SKM-1 (cell line): ENCODE measurements around the gene KCTD11.
"Not testable (repeated sequence)": the region's sequence is repeated elsewhere in the genome, so short reads cannot be mapped to it uniquely, and the experiment has no call there.

ENCODE experiments used
- DNase-seq: peaks from one replicate; lab custom pipeline; 2025; ENCODE audit not compliant: unreplicated experiment; lab: John Stamatoyannopoulos, UW

The KCTD11 gene

DNA sequence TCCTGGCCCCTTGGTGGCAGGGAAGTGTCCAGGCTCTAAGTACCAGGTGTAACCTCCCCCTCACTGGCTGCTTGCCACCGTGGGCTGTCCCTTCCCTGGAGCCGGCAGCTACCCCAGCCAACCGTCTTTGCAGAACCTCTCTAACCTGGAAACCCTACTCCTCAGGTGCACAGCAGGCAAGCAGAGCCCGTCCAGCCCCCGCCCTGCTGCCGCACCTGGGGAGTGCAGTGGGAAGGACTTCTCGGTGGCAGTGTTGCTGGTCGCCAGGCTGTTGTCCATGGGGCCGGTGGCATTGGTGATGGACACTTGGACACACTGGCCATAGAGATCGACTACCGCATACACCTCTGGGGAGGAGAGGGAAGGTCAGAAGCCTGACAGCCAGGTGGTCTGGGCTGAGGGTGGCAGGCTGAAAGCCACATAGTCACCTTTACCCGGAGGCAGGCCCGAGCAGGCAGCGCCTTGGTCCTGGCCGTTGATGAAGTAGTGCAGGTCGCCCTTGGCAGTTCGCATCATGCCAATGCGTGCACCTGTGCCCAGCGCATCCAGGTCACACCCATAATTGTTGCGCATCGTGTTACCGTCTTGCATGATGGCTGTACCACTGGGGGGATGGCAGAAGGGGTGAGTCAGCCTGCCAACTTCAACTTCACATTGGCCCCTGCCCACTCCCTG is 29.3 kb upstream of the KCTD11 start:
- no peak for DNase-seq

DNA sequence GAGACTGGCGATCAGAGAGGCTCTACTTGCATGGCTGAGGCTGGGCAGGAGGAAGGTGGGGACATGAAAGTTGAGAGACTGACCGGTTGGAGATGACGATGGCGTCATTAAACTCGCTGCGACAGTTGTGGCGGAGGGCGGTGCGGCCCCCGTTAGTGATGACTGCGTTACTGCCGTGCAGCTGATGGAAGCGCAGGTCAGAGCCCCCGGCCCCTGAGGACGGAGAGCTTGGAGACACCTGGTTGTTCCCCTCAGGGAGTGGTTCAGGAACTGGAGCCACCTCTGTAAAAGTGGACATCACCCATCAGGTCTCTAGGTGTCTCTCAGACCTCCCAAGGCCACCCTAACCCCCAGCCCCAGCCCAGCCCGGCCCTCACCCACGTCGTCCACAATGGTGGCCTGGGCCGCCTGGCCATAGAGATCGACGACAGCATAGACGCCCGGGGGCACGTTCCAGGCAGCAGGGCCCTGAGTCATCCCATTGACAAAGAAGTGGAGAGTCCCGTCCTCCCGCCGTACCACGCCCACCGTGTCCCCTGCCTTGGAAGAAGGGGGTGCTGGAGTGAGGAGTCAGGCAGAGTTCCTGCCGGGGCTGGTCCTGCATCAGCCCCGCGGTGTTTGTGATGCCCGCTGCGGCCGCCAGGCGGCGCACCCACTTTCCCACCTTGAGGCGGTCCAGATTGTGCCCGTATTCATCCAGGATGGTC is 28.1 kb upstream of the KCTD11 start:
- no peak for DNase-seq

DNA sequence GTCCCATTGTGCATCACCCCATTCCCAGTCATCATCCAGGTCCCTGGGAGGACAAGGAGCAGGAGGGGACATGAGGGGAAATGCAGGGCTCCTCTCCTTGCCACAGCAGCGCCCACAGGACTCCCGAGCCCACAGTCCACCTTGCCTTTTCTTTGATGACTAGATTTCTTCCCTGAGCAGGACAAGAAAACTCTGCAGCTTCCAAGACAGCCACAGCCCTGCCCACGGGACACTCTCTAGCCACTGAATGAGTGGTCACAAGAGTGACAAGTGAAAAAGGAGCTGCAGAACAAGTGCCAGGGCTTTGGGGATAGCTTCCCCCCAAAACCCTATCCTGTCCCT is 27.6 kb upstream of the KCTD11 start:
- DNase-seq = no peak

- DNase-seq = no peak
Observed at GRCh38 chr17:7325031-7325528, 26.9 kb upstream of the KCTD11 start.

DNA sequence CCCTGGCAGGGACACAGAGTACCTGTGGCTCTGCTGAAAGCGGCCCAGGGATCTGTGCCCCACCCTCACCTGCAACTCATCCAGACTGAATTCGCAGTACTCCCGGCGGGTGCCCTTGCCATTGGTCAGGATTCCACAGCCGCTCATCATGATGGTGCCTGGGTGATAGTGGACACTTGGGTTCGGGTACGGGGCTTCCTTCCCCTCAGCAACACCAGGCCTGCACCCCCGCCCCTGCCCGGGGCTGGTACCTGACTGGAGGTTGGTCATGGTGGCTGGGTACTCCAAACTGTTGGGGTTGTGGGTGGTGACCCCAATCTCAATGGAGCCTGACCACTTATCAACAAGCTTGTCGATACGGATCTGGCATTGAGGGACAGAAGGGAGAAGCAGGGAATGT is 25.8 kb upstream of the KCTD11 start:
- DNase-seq = no peak

DNA sequence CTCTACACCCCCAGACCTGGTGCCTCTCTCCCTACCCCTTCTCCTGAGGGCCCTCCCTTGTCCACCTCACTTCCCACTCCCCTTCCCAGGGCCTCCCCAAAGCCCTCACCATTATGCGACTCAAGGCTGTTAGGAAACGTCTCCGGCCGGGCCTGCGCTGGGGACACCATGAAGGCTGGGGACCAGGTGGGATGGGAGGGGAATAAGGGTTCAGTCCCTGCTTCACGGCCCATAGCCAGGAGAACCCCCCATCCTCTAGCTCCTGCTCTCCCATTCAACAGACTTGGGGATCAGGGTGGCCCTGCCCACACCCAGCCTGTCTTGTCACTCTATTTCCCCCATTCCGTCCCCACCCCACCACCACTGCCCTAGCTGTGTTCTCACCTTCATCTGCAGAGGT is 24.9 kb upstream of the KCTD11 start:
- no peak for DNase-seq

DNA sequence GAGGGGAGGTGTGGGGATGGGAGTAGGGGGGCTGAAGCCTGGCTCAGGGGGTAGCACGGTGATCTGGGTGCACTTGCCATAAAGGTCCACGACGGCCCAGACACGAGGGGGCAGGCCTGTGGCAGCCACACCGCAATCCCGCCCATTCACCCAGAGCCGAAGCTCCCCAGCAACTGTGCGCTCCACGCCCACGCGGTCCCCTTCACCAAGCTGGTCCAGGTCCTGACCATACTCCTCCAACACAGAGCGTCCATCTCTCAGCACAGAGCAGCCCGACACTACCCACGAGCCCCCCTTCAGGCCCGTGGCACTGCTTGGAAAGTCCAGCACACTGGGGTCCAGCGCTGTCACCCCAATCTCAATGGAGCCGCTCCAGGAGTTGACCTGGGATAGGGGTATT is 24.5 kb upstream of the KCTD11 start:
- DNase-seq = no peak

DNA sequence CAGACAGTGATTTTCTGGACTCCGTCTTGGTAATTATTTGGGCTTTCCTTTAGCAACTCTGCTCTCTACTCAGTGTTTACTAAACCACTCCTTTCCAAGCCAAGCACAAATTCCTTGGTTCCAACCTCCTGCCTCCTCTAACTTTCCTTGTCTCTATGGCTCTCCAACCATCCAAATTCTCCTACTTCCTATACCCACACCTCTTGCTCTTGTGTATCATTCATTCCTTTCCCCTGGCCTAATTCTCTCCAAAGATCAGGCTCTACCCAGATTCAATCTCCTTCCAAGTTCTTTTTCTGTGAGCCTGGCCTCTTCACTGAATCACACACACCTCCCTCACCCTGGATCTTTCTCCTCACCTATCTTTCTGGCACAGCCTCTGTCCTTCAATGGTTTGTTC is 24.0 kb upstream of the KCTD11 start:
- DNase-seq = no peak

- no peak for DNase-seq
Observed at GRCh38 chr17:7328840-7329373, 23.1 kb upstream of the KCTD11 start, which contains the start of gene NEURL4. TSS of gene NEURL4 (minus strand) at chr17:7329335. CDS start at chr17:7329312, 23 bp downstream.

- peak; percentile 90 for DNase-seq
Observed at GRCh38 chr17:7329374-7329996, 22.5 kb upstream of the KCTD11 start.

DNA sequence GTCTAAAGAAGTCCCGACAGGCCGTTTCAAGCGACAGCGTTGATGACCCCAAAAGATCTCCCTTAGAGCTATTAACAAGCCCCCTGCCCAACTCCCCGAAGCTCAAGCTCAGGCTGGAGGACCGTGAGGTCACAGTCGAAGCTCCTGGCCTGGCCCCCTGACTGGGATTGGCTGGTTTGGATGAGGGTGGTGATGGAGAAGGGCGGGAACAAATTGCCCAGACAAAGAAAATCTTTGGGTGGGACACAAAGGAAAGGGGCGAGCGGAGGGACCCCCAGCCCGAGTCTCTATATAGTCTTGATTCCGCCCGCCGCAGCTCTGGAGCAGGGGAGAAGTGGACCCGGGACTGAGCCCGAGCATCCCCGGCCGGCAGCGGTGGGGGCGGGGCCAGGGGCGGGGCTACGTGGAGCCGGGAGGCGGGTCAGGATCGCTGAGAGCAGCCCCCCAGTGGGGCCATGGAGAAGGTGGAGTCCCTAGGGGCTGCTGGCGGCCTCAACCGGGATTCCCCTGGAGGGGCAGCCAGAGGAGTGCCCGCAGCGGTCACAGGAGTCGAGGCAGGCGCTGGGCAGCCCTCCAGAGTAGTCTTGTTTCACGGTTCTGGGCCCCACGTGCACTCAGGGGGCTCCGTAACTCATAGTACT is 21.8 kb upstream of the KCTD11 start:
- DNase-seq = no peak

DNA sequence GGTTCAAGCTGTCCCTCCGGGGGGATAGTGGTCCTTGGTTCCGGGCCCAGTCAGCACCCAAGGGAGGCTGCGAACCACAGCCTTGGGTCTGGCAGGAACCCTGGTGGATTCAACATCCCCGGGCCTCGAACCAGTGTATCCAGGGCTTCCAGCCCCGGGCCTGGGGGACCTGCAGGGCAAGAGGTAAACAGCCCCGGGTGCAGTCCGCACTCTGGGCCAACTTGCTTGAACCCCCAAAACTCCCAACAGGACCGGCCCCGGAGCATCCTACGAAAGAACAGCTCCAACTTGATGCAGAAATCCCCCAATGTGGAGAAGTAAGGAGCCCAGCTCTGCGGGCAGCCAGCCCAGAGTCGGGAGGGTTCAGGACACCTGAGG is 21.3 kb upstream of the KCTD11 start:
- no peak for DNase-seq

DNA sequence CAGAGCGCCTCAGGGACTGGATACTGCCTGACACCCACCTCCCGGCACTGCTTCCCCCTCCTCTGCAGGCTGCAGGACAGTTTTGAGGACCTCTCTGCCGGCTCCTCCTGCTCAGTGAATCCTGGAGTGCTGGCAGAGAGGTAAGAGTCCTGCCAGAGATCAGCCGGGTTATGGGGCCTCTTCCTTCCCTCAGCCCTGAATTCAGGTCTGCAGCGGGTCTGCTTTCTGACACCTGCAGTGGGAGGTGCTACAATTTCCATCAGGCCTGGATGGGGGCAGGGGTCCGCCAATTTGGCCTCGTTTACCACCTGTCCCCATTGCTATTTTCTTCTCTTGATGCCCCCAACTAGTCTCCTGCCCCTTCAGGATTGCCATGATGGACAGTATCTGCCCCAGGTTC is 19.9 kb upstream of the KCTD11 start:
- no peak for DNase-seq

- not testable (repeated sequence) for DNase-seq
Observed at GRCh38 chr17:7332600-7333069, 19.3 kb upstream of the KCTD11 start.

GRCh38 chr17:7334938-7335538 is 16.9 kb upstream of the KCTD11 start:
- DNase-seq = no peak

- DNase-seq = not testable (repeated sequence)
Observed at GRCh38 chr17:7335765-7336164, 16.2 kb upstream of the KCTD11 start.

GRCh38 chr17:7336240-7337175 is 15.5 kb upstream of the KCTD11 start, which contains the start of gene ACAP1:
TSS of gene ACAP1 (plus strand) at chr17:7336529. CDS start at chr17:7336735, 206 bp downstream.
- no peak for DNase-seq

DNA sequence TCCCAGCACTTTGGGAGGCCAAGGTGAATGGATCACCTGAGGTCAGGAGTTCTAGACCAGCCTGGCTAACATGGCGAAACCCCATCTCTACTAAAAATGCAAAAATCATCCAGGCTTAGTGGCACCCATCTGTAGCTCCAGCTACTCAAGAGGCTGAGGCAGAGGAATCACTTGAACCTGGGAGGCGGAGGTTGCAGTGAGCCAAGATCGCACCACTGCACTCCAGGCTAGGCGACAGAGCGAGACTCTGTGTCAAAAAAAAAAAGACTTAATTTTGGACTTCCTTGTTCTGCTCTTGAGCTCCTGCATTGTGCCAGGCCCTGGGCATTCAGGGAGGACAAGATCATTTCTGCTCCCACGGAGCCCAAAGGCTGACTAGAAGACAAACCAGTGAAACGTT is 14.4 kb upstream of the KCTD11 start:
- not testable (repeated sequence) for DNase-seq

DNA sequence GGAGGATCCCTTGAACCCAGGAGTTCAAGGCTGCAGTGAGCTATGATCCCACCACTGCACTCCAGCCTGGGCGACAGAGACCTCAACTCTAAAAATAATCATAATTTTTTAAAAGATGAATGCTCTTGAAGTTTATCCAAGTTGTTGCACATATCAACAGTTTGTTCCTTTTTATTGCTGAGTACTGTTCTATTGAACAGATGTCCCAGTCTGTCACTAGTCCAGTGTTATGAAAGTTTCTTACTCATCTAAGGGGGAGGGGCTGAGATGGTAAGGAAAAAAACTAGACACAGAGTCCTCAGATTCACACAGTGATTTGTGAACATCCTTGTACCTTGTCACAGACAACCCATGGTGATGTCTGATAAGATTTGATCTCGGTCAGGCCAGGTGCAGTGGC is 11.8 kb upstream of the KCTD11 start:
- DNase-seq = no peak

DNA sequence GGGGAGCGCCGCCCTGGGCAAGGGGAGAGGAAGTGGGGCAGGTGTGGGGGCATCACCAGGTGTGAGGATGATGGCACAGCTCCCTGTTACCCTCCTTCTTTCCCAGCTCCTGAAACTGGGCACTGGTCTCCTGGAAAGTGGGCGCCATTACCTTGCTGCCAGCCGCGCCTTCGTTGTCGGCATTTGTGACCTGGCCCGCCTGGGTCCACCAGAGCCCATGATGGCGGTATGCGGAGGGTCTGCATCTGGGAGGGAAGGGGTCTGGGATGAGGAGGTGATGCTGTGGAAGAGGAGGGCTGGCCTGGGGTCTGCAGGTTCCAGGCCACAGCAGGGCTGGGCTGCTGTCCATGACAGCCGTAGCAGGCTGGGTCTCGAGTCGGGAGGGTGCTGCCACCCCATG is 10.1 kb upstream of the KCTD11 start:
- DNase-seq = no peak
